HCT116 (cell line): ENCODE data around the gene PLP2.

ENCODE experiments used
- CEBPB ChIP-seq: IDR thresholded peaks from 2 replicates; pipeline ENCODE4 v1.6.1; 2012; ENCODE audit warnings: low read depth
- EZH2 ChIP-seq: fragments of 200-600 bp; sonication (generic); IDR thresholded peaks from 2 replicates; pipeline ENCODE4 v1.6.1; 2017; ENCODE audit warnings: antibody characterized with exemption, mixed run types
- EZH2phosphoT487 ChIP-seq: fragments of 200-600 bp; IDR thresholded peaks from 2 replicates; pipeline ENCODE4 v1.6.1; 2018; ENCODE audit warnings: antibody characterized with exemption, borderline replicate concordance
- JUND ChIP-seq: IDR thresholded peaks from 2 replicates; pipeline ENCODE4 v1.6.1; 2012
- RAD21 ChIP-seq: IDR thresholded peaks from 2 replicates; pipeline ENCODE4 v1.6.1; 2012; ENCODE audit warnings: low read depth, mild to moderate bottlenecking
- ZFX ChIP-seq: fragments of 450-650 bp; IDR thresholded peaks from 2 replicates; pipeline ENCODE4 v1.6.1; 2017
- TF ChIP-seq, protein P1 (sequence below): IDR thresholded peaks from 2 replicates; pipeline ENCODE4 v1.6.1; 2012; ENCODE audit warnings: low read depth
- TF ChIP-seq, protein P2 (sequence below), 3 experiments: fragments of 200-600 bp in 1 of 3; sonication (generic) in 1 of 3; IDR thresholded peaks in 2 of 3; conservative IDR thresholded peaks in 1 of 3; 2 replicates each; pipeline ENCODE4 v1.5.1; 2012 to 2017; ENCODE audit warnings: low read depth in 2 of 3, low read length in 2 of 3, antibody characterized with exemption in 1 of 3, borderline replicate concordance in 1 of 3, control low read depth in 1 of 3, mild to moderate bottlenecking in 1 of 3, mixed read lengths in 1 of 3, mixed run types in 1 of 3, moderate library complexity in 1 of 3; ENCODE audit not compliant: insufficient read depth in 1 of 3

DNA sequence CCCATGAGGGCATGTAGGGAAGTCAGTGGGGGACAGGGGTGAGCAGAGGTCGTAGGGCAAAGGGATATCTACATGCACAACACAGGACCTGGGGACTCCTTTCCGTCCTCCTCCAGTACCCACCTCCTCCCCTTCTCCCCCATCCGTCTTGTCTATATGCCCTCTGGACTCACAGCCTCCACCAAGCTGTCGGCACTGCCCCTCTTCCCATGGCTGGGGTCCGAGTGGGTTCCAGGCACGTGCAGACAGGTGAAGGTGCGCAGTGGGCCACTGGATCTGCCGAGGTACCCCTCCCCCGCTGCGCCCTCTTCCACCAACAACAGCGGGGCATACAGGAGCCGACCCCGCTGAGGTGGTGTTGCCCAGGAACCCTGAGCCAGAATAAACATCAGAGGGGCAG lies 33.7 kb downstream of the PLP2 start:
- TF ChIP-seq RAD21 (no peak), JUND (no peak), EZH2phosphoT487 (no peak), ZFX (no peak), EZH2 (no peak), CEBPB (no peak)
- TF ChIP-seq, protein P1, sequence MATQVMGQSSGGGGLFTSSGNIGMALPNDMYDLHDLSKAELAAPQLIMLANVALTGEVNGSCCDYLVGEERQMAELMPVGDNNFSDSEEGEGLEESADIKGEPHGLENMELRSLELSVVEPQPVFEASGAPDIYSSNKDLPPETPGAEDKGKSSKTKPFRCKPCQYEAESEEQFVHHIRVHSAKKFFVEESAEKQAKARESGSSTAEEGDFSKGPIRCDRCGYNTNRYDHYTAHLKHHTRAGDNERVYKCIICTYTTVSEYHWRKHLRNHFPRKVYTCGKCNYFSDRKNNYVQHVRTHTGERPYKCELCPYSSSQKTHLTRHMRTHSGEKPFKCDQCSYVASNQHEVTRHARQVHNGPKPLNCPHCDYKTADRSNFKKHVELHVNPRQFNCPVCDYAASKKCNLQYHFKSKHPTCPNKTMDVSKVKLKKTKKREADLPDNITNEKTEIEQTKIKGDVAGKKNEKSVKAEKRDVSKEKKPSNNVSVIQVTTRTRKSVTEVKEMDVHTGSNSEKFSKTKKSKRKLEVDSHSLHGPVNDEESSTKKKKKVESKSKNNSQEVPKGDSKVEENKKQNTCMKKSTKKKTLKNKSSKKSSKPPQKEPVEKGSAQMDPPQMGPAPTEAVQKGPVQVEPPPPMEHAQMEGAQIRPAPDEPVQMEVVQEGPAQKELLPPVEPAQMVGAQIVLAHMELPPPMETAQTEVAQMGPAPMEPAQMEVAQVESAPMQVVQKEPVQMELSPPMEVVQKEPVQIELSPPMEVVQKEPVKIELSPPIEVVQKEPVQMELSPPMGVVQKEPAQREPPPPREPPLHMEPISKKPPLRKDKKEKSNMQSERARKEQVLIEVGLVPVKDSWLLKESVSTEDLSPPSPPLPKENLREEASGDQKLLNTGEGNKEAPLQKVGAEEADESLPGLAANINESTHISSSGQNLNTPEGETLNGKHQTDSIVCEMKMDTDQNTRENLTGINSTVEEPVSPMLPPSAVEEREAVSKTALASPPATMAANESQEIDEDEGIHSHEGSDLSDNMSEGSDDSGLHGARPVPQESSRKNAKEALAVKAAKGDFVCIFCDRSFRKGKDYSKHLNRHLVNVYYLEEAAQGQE: no peak
- TF ChIP-seq, protein P2, sequence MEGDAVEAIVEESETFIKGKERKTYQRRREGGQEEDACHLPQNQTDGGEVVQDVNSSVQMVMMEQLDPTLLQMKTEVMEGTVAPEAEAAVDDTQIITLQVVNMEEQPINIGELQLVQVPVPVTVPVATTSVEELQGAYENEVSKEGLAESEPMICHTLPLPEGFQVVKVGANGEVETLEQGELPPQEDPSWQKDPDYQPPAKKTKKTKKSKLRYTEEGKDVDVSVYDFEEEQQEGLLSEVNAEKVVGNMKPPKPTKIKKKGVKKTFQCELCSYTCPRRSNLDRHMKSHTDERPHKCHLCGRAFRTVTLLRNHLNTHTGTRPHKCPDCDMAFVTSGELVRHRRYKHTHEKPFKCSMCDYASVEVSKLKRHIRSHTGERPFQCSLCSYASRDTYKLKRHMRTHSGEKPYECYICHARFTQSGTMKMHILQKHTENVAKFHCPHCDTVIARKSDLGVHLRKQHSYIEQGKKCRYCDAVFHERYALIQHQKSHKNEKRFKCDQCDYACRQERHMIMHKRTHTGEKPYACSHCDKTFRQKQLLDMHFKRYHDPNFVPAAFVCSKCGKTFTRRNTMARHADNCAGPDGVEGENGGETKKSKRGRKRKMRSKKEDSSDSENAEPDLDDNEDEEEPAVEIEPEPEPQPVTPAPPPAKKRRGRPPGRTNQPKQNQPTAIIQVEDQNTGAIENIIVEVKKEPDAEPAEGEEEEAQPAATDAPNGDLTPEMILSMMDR (IDR thresholded peaks at IDR 0.05 in 2 of 3, conservative IDR thresholded peaks at IDR 0.05 in 1 of 3; ENCODE audit: borderline replicate concordance in 1 of 3, insufficient read depth in 1 of 3, low read depth in 2 of 3, low read length in 2 of 3): no peak
